ENCODE results near the gene STC2.
"Not testable (repeated sequence)": the region's sequence is repeated elsewhere in the genome, so short reads cannot be mapped to it uniquely, and the experiment has no call there.

DNA sequence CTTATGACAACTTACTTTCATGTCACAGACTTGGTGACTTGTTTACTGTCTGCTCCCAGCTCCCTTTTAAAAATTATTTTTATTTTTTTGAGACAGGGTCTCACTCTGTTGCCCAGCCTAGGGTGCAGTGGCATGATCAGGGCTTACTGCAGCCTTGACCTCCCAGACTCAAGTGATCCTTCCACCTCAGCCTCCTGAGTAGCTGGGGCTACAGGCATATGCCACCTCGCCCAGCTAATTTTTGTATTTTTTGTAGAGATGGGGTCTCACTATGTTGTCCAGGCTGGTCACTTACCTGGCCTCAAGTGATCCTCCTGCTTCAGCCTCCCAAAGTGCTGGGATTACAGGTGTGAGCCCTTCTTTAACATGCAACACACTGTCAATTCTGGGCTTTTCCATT is 35.2 kb upstream of the STC2 start:
- not testable (repeated sequence) for TF ChIP-seq POLR2A (IDR thresholded peaks at IDR 0.05)
- TF ChIP-seq, protein P1, sequence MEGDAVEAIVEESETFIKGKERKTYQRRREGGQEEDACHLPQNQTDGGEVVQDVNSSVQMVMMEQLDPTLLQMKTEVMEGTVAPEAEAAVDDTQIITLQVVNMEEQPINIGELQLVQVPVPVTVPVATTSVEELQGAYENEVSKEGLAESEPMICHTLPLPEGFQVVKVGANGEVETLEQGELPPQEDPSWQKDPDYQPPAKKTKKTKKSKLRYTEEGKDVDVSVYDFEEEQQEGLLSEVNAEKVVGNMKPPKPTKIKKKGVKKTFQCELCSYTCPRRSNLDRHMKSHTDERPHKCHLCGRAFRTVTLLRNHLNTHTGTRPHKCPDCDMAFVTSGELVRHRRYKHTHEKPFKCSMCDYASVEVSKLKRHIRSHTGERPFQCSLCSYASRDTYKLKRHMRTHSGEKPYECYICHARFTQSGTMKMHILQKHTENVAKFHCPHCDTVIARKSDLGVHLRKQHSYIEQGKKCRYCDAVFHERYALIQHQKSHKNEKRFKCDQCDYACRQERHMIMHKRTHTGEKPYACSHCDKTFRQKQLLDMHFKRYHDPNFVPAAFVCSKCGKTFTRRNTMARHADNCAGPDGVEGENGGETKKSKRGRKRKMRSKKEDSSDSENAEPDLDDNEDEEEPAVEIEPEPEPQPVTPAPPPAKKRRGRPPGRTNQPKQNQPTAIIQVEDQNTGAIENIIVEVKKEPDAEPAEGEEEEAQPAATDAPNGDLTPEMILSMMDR (IDR thresholded peaks at IDR 0.05): not testable (repeated sequence)
